ENCODE data around the gene PCBP4.

PCBP4 gene

GRCh38 chr3:51967384-51968169 is at the start of gene PCBP4:
TSS of gene PCBP4 (minus strand) at chr3:51967454. CDS start at chr3:51961240, 6,214 bp downstream.
- DNase-seq: no peak

- DNase-seq: no peak
Measured at GRCh38 chr3:52015438-52016228, 48.4 kb upstream of the PCBP4 start.

DNA sequence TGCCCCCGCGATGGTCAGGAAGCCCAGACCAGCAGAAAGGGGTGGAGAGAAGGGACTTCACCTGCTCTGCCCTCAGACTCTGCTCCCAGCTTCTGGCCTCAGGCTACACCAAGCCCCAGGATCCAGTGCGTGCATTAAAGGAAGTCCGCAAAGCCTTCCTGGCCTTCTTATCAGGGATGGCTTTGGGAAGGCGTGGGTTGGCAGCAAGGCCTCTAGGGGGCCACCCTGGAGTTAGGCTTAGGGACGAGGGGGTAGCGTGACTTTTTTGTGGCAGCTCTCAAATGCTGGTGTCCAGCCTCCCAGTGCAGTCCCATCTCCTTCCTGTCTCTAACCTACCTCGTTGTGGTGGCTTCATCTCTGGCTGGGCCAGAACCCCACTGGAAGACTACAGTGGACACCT is 47.4 kb upstream of the PCBP4 start:
- no peak for DNase-seq

DNA sequence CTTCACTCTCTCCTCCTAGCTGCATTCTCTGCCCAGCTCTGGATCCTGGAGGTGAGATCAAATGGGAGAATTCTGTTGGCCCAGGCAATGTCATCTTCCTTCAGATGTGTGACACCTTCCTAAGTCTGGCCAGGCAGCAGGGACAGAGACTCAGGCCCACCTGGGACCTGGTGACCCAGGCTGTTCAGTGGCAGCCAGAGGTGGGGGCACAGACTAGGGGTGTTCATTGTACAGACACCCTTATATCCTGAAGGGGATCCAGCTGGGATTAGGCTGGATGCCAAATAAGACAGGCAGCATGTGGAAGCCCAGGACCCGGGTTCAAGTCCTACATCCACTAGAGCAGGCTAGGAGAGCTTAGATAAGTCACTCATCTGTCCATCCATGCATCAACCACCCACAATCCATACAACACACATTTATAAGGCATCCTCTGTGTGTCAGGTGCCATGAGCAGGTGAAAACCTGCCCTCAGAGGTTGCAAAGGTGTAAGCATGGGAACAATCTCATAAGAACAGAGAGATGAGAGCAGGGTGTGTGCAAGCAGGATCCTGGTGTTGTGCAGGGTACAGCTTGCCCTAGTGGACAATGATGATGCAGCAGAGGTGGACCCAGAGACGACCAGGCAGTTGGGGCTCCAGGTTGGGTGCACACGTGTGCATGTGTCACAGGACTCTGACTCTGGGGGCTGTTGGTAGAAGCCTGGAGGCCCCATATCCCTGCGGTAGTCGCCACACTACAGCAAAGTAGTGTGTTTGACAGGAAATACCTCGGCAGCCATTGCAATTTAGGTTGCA is 46.7 kb upstream of the PCBP4 start:
- DNase-seq: no peak

GRCh38 chr3:52012699-52013098 is 45.4 kb upstream of the PCBP4 start:
- DNase-seq: no peak

DNA sequence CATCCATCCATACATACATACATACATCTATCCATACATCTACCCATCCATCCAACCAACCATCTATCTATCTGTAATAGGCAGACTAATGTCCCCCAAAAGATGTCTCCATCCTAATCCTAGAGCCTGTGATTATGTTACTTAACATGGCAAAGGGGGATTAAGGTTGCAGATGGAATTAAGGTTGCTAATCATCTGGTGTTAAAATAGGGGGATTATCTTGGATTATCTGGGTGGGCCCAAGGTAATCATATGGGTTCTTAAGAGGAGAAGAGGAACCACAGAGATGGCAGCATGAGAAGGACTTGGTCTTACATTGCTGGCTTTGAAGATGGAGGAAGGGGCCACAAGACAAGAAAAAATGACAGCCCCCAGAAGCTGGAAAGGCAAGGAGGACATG is 43.2 kb upstream of the PCBP4 start:
- no peak for DNase-seq

DNA sequence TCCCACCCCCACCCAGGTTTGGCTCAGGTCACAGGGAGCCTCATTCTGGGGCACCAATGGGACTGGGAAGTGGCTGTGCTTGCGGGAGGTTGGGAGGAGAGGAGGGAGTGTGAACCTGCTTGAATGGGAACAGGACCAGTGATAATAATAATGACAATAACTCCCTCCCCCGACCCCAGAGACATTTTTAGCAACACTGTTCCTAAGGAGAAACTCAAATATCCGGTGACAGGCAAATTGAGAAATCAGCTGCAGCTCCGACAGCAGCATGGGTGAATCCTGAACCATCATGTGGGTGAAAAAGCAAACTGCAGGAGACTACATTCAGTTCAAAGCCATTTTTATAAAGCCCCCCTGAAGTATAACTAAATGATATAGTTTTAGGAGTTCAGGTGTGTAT is 40.0 kb upstream of the PCBP4 start:
- no peak for DNase-seq

DNA sequence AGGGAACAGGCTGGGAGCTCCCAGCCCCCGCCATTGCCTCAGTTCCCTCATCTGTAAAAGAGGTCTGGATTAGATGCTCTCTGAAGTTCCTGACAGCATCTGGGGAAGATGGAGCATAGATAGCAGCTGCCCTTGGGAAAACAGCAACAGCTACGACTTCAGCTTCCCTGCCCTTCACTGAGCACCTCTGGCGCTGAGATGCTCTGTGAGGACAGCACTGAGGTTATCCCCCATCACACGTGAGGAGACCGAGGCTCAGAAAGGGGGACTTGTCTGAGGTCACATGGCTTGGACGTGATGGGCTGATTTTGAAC is 39.5 kb upstream of the PCBP4 start:
- no peak for DNase-seq

DNA sequence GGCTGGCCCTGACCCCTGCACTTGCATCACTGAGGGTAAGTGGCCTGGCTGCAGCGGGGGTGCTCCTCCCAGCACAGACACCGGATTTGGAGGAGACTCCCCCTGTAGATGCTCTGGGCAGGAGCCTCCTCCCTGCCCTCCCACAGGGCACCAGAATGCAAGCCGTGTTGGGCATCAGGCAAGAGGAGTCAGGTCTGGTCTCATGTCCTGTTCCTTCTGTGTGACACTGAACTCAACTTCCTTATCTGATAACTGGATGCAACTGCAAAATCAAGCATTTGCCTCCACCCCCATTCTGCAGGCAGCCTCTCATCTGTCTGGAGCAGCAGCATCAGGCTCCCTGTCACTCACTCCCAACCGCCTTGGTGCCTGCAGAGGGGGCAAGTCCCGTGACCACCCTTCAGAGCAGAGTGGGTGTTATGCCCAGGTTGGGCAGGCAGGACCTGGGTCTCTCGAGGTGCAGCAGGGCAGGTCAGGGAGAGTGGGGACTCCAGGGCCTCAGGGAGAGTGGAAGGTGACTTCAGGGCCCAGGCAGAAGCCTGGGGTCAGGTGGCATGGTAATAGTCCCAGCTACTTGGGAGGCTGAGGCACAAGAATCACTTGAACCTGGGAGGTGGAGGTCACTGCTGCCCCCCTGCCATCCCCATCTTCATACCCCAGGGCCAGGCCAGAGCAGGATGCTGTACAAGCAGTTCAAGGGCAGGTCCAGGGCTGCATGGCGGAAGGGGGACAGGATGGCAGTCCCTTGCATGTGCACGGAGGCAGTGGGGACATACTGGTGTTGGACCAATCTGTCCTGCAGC is 39.0 kb upstream of the PCBP4 start:
- no peak for DNase-seq

DNA sequence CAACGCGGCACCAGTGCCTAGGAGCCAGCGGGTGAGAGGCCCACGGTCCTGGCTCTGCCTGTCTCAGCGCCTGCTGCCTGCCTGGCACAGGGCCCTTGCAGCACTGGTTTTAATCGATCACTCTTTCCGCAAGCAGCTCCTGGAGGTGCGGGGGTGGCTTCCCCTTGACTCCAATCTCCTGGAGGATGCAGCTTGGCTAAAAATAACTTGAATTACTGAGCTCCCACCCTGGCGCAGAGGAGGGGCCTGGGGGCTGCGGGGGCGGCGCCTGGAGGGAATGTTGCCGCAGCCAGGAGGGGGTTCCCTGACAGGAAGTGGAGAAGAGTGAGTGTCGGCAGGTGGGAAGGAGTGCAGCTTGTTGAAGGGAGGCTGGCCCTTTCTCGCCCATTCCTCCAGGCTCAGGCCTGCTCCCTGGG is 38.3 kb upstream of the PCBP4 start:
- no peak for DNase-seq

DNA sequence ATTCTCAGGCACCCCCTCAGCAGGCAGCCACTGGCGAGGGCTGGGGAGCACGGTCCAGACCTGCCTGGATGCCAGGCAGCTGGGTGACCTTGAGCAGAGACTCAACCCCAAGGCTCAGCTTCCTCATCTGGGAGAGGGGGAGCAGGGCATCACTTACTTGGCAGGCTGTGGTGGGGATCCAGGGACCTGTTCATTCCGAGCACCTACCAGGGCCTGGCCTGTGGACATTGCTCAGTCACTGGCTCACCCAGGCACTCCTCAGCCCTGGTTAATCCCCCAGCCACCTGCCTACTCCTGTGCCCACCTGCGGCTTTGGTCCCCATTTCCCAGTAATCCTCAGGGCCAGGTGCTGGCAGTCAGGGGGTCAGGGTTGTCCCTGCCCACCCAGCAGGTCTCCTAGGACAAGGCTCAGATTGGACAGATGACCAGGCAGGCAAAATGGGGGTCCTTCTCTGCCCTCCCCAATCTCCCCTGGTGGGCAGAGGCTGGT is 37.7 kb upstream of the PCBP4 start:
- no peak for DNase-seq

DNA sequence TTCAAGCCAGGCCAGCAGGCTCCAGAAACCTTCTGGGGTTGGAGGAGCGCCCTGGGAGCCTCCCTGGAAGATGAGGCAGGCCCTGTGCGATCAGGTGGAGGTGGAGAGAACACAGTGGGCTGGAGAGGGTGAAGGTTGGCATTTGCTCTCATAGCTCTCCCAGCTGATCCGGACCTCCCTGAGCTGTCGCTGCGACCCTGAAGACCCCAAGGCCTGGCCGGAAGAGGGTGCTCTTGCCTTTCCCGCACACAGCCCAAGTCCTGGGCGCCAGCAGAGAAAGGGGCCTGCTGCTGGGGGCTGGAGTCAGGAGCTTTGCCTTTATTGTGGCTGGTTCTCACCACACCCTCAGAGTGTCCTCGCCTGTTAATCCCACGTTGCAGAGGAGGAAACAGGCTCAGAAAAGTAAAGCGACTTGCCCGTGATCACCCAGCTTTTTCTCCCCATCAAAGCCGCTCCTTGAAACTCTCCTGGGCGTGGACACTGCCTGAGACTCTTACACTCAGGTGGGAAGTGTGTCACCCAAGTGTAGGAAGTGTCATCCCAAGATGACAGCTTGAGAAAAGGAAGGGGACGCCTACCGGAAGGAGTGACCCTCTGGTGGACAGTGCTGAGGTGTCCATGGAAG is 37.0 kb upstream of the PCBP4 start:
- no peak for DNase-seq

GRCh38 chr3:52002748-52003147 is 35.5 kb upstream of the PCBP4 start:
- no peak for DNase-seq

DNA sequence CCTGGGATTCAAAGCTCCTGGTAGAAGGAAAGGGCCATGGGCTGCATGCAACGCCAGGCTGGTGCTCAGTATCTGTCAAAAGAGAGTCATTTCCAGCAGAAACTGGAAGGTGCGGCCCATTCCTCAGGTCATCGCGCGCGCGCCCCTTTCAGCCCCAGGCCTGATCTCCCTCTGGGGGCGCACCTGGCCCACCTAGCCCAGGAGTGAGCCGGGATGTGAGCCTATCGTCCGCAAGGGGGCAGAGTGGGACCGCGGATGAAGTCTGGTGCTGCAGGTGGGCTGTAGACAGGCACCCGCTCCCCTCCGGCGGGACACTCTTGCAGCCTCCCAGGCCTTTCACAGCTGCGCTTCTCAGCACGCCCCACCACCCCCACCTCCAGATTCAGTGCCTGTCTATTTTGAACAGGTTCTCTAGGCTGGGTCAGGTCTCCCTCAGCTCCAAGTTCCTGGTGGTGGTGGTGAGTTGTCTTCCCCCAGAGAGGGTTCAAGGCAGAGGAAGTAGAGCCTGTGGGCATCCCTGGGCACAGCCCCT is 34.3 kb upstream of the PCBP4 start:
- peak; percentile 89 for DNase-seq

- no peak for DNase-seq
Measured at GRCh38 chr3:51999846-52000245, 32.6 kb upstream of the PCBP4 start.

GRCh38 chr3:51998774-51999173 is 31.5 kb upstream of the PCBP4 start:
- no peak for DNase-seq

GRCh38 chr3:51997935-51998596 is 30.8 kb upstream of the PCBP4 start:
- DNase-seq: no peak

DNA sequence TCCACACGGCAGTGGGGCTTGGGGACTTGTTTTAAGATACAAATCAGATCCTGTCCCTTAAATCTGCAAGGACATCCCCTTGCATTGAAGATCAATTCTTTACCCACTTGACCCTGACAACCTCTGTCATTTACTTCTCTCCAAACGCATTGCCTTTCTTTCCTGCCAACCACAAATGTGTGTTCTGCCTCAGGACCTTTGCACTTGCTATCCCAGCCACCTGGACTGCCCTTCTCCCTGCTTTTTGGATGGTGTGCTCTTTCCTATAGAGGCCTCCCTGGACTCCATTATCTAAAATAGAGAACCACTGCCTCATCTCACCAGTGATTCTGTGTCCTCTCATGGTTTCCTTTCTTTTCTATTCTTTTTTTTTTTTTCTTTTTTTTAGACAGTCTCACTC is 29.9 kb upstream of the PCBP4 start:
- no peak for DNase-seq

- peak; percentile 91 for DNase-seq
Measured at GRCh38 chr3:51995346-51996163, 28.3 kb upstream of the PCBP4 start, which contains the start of gene RPL29. TSS of gene RPL29 (minus strand) at chr3:51995895. CDS start at chr3:51995461, 434 bp downstream.

DNA sequence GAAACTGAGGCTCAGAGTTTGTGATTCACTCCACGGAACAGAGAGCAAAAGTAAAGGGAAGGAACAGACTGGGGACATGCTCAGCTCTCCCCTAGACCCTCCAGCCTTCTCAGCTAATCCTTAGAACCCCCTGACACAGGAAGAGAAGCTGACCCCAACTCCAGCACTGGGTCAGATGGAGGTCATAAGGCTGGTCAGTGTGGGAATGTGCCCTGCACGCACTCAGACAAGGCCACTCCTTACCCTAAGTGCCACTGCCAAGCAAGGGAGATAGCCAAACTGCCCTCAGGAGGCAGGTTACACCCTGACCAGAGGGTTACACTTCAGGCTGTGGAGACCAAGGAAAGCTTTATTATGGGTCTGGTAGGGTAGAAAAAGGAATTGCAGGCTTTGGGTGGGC is 27.3 kb upstream of the PCBP4 start:
- no peak for DNase-seq
